Measurements from ENCODE around the gene RBMY1F.
"Not testable (repeated sequence)": the region's sequence is repeated elsewhere in the genome, so short reads cannot be mapped to it uniquely, and the experiment has no call there.

- TF ChIP-seq CTCF (conservative IDR thresholded peaks at IDR 0.05); ZFX (IDR thresholded peaks at IDR 0.05): not testable (repeated sequence)
Measured at GRCh38 chrY:22134719-22135118, 48.0 kb downstream of the RBMY1F start.

Measured in C4-2B (cell line).